ENCODE measurements around the gene COL18A1.
"Not testable (repeated sequence)": the region's sequence is repeated elsewhere in the genome, so short reads cannot be mapped to it uniquely, and the experiment has no call there.

COL18A1 gene

DNA sequence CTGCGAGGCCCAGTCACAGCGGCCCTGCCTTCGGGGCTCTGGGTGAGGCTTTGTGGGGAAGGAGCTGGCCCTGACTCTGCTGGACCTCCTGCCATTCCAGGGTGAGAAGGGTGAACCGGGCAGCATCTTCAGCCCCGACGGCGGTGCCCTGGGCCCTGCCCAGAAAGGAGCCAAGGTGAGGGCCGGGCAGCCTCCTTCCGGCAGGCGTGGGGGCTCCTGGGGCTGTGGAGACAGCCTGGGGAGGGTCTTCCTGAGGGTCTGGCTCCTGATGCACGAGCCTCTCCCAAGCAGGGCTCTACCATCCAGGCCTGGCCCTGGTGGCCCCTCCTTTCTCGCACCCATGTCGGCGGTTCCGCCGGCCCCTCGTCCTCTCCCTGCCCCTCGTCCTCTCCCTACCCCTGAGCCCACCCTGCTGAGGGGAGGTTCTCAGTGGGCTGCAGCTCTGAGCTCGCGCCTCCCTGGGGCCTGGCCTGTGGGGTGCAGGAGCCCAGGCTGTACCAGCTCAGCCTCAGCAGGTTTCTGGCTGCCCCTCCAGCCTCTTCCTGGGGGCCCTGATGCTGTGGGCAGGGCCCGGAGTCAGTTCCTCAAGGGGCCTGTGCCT, 88.5 kb downstream of the COL18A1 start:
- DNase-seq (ENCODE audit: low read depth, low spot score): no peak

DNA sequence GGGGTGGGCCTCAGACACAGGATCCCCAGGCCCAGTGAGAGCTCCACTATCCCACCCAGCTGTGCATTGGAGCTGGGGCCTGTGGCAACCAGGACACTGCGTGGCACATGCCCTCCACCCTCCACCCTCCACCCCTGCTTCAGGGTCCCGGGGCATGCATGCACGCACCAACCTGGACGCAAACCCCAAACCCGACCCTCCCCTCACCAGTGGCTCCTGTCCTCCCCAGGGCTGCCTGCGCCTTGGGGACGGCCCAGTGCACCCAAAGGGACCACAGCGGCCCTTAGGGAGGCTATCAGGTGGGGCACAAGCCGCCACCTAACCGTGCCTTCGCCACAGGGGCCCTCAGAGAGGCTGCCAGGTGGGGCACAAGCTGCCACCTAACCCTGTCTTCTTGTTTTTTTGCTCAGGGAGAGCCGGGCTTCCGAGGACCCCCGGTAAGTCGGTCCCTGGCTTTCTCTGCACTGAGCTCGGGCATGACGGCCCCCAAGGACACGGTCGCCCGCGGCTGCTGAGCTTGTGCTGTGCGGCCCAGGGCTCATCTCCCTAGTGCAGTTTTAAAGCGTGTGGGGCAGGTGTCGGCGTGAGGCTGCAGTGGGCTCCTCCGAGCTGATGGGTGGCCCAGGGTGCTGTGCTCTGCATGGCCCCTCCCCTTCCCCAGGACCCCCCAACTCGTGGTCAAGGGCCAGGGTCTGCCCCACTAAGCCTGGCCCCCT, 89.3 kb downstream of the COL18A1 start:
- DNase-seq (ENCODE audit: low read depth, low spot score): no peak

GRCh38 chr21:45494851-45495680, 90.1 kb downstream of the COL18A1 start:
- no peak for DNase-seq (ENCODE audit: low read depth, low spot score)

DNA sequence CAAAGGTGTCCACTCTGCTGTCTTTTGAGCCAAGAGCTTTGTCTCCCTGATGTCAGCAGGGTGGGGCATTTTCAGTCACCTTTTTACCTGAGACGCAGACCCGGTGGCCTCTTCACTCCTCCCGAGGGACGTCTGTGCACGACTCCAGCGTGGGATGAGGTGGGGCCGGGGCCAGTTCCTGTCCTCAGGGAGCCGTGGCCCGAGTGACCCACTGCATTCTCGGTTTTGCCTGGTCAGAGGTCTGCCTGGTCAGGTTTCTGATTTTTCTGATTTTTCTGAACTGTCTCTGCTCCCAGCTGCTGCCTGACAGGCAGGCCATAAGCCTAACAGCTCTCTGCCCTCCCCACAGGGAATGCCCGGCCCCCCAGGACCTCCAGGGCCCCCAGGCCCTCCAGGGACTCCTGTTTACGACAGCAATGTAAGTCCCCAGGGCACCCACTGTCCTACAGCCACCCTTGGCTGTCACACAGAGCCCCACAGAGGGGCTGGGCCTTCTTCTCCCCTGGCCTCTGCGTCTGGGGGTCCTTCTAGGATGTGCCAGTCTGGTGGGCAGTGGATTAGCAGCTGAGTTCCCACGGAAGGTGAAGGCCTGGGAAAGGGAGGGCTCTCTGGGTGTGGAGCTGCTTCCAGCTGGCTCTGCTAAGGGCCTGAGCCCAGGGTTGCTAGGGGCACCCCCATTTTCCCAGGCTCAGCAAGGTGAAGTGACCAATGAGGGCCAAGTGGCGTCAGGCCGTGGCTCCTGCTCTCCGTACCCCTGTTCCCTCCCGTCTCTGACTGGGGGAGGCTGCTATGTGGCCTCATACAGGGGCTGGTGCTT, 91.4 kb downstream of the COL18A1 start:
- DNase-seq (ENCODE audit: low read depth, low spot score): no peak

DNA sequence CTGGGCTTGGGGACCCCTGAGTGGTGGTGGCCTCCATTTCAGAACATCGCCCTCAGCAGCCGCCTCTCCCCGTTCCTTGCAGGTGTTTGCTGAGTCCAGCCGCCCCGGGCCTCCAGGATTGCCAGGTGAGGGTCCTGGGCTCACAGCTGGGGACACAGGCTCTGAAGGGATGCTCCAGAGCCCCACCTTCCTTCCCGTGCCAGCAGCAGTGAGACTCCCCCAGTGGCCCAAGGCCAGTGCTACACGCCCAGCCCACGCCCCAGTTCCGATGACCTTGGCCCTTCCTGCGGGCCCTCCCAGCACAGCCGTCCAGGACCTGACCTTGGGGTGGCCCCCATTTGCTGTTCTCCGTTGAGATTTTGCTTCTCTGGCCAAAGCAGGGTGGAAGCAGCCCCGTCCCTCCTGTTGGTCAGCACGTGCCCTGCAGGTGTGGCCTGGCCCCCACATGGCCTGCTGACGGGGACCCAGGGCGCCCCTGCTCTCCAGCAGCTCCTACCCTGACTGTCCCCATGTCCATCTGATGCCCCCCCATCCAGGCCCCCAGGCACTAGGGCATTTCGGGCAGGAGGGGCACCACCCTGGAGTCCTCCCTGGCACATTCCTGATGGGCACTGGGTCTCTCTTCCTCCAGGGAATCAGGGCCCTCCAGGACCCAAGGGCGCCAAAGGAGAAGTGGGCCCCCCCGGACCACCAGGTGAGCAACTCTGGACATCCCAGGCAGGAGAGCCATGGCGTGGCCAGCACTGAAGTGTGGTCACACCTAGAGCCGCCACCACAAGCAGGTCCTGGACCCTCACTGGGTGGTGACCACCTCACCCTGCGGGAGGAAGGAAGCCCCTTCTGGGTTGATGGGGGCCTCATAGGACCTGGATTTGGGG, 92.2 kb downstream of the COL18A1 start:
- no peak for DNase-seq (ENCODE audit: low read depth, low spot score)

DNA sequence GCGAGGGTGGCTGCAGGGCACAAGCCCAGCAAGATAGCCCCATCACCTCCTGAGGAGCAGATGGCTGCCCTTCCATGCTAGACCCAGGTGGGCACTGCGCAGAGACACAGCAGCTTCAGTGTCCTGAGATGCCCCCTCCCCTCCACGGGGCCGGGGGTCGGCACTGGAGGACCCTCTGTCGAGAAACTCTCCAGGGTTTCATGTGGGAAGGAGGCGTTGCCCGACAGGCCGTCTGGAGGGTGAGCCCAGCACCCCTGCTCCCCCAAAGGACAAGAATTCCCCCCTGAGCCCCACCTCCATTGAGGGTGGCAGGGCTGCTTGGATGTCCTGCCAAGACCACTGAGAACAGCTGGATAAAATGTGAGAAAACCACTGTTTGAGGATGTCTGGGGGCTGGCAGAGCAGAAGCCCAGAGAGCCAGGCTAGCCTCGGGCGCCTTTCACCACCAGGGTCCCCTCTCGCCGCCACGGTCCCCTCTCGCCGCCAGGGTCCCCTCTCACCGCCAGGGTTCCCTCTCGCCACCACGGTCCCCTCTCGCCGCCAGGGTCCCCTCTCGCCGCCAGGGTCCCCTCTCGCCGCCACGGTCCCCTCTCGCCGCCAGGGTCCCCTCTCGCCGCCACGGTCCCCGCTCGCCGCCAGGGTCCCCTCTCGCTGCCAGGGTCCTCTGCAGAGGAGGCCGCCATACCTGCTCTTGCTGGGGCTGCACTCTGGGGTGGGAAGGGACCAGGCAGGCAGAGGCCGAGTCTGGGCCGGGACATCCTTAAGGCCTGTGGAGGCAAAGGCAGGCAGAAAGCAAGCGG, 93.1 kb downstream of the COL18A1 start:
- DNase-seq (ENCODE audit: low read depth, low spot score): no peak

GRCh38 chr21:45498646-45499000, 93.7 kb downstream of the COL18A1 start:
- DNase-seq (ENCODE audit: low read depth, low spot score): no peak

DNA sequence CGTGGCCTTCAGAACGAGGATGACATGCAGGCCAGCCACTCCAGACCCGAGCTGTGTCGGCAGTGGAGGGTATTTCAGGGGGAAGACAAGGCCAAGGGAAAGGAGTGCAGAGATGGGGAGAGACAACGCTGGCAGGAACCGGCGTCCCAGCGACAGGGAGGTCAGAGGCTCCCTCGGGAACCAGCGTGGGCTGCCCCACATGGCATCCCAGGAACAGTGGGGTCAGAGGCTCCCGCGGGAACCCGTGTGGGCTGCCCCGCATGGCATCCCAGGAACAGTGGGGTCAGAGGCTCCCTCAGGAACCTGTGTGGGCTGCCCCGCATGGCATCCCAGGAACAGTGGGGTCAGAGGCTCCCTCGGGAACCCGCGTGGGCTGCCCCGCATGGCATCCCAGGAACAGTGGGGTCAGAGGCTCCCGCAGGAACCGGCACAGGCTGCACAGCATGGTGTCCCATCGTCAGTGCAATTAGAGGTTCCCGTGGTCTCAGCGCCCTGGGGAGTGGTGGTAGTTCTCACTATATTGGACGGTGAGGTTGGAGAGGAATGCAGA, 94.3 kb downstream of the COL18A1 start:
- DNase-seq (ENCODE audit: low read depth, low spot score): no peak

- DNase-seq (ENCODE audit: low read depth, low spot score): no peak
These were observed 95.1 kb downstream of the COL18A1 start for GRCh38 chr21:45499970-45500577.

DNA sequence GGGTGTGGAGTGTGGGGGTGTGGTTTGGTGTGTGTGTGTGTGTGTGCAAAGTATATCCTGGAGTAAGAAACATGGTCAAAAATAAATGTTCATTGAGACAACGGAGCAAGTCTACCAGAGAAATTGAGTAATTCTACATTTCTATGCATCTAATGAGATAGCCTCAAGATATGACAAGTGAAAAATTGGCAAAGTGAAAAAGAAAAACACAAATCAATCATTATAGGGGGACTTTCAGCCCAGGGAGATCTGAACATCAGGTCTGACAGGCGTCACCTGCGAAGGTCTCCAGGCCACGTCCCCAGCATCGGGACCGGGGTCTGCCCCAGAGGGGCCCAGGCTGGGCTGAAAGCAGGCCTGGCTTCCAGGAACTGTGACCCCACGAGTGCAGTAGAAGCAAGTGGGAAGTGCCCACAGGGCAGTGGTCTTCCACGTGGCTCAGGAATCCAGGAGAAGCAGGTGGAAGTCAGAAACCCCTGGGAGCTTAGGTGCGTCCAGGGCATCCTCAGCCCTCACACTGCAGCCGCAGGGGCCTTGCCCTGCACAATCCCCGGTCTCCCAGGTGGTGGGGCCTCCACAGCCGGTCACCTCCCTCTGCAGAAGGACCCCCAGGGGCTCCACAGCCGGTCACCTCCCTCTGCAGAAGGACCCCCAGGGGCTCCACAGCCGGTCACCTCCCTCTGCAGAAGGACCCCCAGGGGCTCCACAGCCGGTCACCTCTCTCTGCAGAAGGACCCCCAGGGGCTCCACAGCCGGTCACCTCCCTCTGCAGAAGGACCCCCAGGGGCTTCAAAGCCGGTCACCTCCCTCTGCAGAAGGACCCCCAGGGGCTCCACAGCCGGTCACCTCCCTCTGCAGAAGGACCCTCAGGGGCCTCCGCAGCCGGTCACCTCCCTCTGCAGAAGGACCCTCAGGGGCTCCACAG, 96.4 kb downstream of the COL18A1 start:
- not testable (repeated sequence) for DNase-seq (ENCODE audit: low read depth, low spot score)

GRCh38 chr21:45502006-45502345, 97.0 kb downstream of the COL18A1 start:
- DNase-seq (ENCODE audit: low read depth, low spot score): no peak

- no peak for DNase-seq (ENCODE audit: low read depth, low spot score)
These were observed 97.6 kb downstream of the COL18A1 start for GRCh38 chr21:45502600-45502999.

GRCh38 chr21:45503226-45503625, 98.3 kb downstream of the COL18A1 start:
- not testable (repeated sequence) for DNase-seq (ENCODE audit: low read depth, low spot score)

GRCh38 chr21:45504021-45504515, 99.1 kb downstream of the COL18A1 start:
- DNase-seq (ENCODE audit: low read depth, low spot score): no peak

DNA sequence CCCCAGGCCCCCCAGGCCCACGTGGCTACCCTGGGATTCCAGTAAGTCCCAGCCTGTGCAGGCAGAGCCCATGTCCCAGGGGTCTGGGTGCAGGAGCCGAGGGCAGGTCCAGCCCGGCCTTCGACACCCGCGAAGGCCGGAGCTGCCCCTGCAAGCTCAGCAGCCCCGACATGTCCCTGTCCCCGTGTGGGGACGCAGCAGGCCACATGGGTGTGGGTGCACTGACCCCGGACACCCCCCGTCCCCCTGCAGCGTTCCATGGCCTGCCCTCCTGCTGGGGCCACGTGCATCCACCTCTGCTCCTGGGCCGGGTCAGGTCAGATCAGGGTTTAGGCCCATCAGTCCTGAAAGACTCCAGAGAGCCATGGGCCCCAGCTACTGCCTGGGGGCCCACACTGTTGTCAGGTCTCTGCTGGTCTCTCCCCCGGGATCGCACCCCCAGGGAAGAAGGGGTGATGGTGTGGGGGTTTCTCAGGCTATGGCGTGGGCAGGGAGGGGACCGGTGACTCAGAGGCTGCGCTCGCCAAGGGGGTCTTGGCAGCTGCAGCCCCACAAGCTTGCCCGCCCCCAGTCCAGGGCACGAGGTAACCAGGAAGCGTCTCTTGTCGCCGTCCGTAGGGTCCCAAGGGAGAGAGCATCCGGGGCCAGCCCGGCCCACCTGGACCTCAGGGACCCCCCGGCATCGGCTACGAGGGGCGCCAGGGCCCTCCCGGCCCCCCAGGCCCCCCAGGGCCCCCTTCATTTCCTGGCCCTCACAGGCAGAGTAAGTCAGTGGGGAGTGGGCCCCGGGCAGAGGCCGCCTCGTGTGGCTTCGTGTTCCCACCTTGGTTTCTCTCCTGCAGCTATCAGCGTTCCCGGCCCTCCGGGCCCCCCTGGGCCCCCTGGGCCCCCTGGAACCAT, 99.8 kb downstream of the COL18A1 start:
- DNase-seq (ENCODE audit: low read depth, low spot score): no peak

DNA sequence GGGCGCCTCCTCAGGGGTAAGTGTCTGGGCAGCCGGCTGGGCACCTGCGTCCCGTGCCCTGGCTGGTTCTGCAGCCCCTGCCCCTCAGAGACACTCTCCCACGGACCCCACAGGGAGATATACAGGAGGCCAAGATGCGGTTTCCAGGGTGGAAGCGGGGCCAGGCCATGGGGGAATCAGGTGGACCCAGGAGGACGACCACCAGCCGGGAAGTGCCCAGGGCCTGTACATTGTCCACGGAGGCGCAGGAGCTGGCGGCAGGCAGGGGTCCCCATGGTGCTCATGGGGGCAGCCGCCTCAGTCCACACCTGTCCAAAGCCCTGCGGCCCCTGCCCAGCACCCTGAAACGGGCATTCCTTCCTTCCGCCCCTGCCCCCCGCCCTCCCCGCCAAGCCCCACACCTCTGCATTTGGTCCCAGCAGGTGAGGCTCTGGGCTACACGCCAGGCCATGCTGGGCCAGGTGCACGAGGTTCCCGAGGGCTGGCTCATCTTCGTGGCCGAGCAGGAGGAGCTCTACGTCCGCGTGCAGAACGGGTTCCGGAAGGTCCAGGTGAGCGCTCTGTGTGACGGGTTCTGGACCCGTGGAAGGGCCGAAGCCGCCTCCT, 100.6 kb downstream of the COL18A1 start:
- no peak for DNase-seq (ENCODE audit: low read depth, low spot score)

Data from ELF-1 (cell line).